ENCODE results near the gene SEC24D.

The SEC24D gene

DNA sequence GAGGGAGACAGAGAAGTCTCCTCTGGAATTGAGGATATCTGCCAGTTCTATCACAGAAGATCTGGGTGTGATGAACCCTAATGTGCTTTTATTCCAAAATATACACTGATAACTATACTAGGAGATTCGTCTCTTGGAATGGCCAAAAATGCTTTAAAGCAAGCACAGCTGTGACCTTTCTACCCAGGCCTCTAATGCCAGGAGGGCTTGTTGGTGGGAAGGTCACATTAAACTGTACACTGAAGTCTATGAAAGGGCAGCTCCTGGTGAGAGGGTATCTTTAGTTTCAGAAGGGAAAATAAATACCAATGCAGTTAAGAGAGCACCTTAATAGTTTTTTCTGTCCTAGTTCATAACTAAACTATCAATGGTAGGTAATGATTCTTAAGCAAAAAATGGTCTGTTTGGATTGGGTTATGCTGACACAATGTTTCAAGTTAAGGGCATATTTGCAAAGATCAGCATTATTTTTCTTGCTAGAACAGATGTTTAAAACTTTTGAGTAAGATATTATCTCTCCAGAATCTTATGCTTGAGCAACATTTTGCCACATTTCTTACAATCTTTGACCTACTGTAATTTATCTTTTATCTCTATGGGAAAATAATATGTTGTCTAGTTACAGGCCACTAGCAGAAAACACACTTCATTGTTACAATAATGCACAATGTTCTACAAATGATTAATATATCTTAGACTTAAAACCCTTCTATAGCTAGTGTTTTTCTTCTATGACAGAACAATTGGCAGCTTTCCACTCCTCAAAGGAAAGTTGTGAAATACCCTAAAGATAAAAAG is 59.6 kb downstream of the SEC24D start:
- Histone ChIP-seq H3K4me3 (ENCODE audit: low read depth, low read length) (no peak overlapping the region), H3K79me2 (ENCODE audit: control insufficient read depth, insufficient read depth, low read length, poor library complexity) (peaks cover 2% of the 10 kb centered on the region), H3K4me2 (ENCODE audit: low read length) (no peak overlapping the region), H3K23ac (ENCODE audit: low read length) (no peak overlapping the region), H3K79me1 (ENCODE audit: low read length) (peaks cover 22% of the 10 kb centered on the region), H3K27ac (ENCODE audit: low read depth, low read length) (peak overlapping the region; percentile 68), H4K12ac (ENCODE audit: low read depth, low read length) (no peak overlapping the region), H3K18ac (ENCODE audit: low read length) (no peak overlapping the region), H4K91ac (ENCODE audit: low read depth, low read length) (peak overlapping the region; percentile 62), H2AK5ac (ENCODE audit: low read length) (peak overlapping the region; percentile 23), H3K4me1 (ENCODE audit: control insufficient read depth in 1 of 2, insufficient read depth in 2 of 2, low read length in 2 of 2) (peaks cover 8 to 16% of the 10 kb centered on the region in 2 experiments), H4K8ac (ENCODE audit: low read depth, low read length) (no peak overlapping the region), H3K14ac (ENCODE audit: low read length) (no peak overlapping the region), H3K36me3 (ENCODE audit: control insufficient read depth in 1 of 2, insufficient read depth in 2 of 2, low read length in 2 of 2) (no peaks in the 10 kb centered on the region), H2AFZ (ENCODE audit: insufficient read depth, low read length, poor library complexity) (no peak overlapping the region), H2BK5ac (ENCODE audit: low read depth, low read length, poor library complexity) (no peak overlapping the region), H3K9ac (ENCODE audit: low read length) (no peak overlapping the region), H3K4ac (ENCODE audit: low read depth, low read length) (no peak overlapping the region), H2BK120ac (ENCODE audit: insufficient read depth, low read length, poor library complexity) (peak overlapping the region; percentile 93), H3K27me3 (ENCODE audit: insufficient read depth, low read length) (no peaks in the 10 kb centered on the region), H3K9me3 (ENCODE audit: insufficient read depth, low read depth, low read length) (no peaks in the 10 kb centered on the region), H2BK12ac (ENCODE audit: low read length) (peak overlapping the region; percentile 65)
- DNase-seq = peak; percentile 28 to 90
- no CpG with 5 or more reads among the region's 1 CpG for WGBS (ENCODE audit: extremely low coverage, insufficient coverage, insufficient read length)

DNA sequence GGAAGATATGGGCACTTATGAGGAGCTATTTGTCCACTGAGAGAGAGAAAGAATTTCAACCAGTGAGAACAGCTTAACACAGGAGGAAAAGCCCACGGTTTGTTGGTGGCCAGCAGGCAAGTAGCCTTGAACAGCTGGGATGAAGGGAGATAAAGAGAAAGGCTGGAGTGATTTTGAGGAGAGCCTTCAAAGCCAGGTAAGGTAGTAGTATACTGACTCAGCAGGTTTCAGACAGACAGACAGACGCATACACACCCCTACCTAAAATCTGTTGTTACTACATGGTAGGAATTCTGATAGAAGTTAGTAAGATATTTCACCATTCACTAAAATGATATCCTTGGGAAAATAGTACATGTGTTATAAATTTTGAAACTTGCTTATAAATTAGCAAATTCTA is 60.5 kb downstream of the SEC24D start:
- H3K36me3 ChIP-seq (ENCODE audit: control insufficient read depth in 1 of 2, insufficient read depth in 2 of 2, low read length in 2 of 2) = no peaks in the 10 kb centered on the region
- H4K12ac ChIP-seq (ENCODE audit: low read depth, low read length) = no peak overlapping the region
- H3K4me2 ChIP-seq (ENCODE audit: low read length) = no peak overlapping the region
- H3K4me1 ChIP-seq (ENCODE audit: control insufficient read depth in 1 of 2, insufficient read depth in 2 of 2, low read length in 2 of 2) = peaks cover 8 to 16% of the 10 kb centered on the region in 2 experiments
- no peak overlapping the region for H4K91ac ChIP-seq (ENCODE audit: low read depth, low read length)
- no CpG with 5 or more reads among the region's 2 CpGs for WGBS (ENCODE audit: extremely low coverage, insufficient coverage, insufficient read length)
- no peak overlapping the region for H2BK12ac ChIP-seq (ENCODE audit: low read length)
- no peaks in the 10 kb centered on the region for H3K27me3 ChIP-seq (ENCODE audit: insufficient read depth, low read length)
- peak in 1 of 2 donors; percentile 49 for DNase-seq
- no peak overlapping the region for H3K9ac ChIP-seq (ENCODE audit: low read length)
- peak overlapping the region; percentile 28 for H2BK5ac ChIP-seq (ENCODE audit: low read depth, low read length, poor library complexity)
- H3K9me3 ChIP-seq (ENCODE audit: insufficient read depth, low read depth, low read length) = no peaks in the 10 kb centered on the region
- H3K4ac ChIP-seq (ENCODE audit: low read depth, low read length) = no peak overlapping the region
- no peak overlapping the region for H3K23ac ChIP-seq (ENCODE audit: low read length)
- H3K18ac ChIP-seq (ENCODE audit: low read length) = no peak overlapping the region
- peaks cover 24% of the 10 kb centered on the region for H3K79me1 ChIP-seq (ENCODE audit: low read length)
- H4K8ac ChIP-seq (ENCODE audit: low read depth, low read length) = no peak overlapping the region
- peak overlapping the region; percentile 59 for H3K14ac ChIP-seq (ENCODE audit: low read length)
- H3K4me3 ChIP-seq (ENCODE audit: low read depth, low read length) = no peak overlapping the region
- peak overlapping the region; percentile 91 for H3K27ac ChIP-seq (ENCODE audit: low read depth, low read length)
- H2AK5ac ChIP-seq (ENCODE audit: low read length) = no peak overlapping the region
- peaks cover 2% of the 10 kb centered on the region for H3K79me2 ChIP-seq (ENCODE audit: control insufficient read depth, insufficient read depth, low read length, poor library complexity)
- H2BK120ac ChIP-seq (ENCODE audit: insufficient read depth, low read length, poor library complexity) = no peak overlapping the region
- no peak overlapping the region for H2AFZ ChIP-seq (ENCODE audit: insufficient read depth, low read length, poor library complexity)

DNA sequence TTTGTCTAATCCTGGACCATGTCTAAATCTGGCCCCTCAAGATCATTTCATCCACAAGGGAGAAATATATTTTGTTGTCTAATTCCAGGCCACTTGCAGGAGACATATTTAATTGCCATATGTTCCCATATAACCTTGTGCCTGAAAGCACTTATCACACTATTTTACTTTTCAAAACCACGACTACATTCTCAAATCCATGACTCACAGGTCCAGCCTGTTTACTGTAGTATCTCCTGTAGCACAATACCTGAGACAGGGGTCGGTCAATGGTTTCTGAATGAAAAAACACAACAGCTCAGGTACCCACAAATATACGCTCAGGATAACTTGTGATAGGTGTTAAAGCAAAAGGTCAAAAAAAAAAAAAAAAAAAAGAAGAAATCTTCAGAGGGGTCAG is 60.9 kb downstream of the SEC24D start:
- peaks cover 2% of the 10 kb centered on the region for H3K79me2 ChIP-seq (ENCODE audit: control insufficient read depth, insufficient read depth, low read length, poor library complexity)
- no peak overlapping the region for H3K23ac ChIP-seq (ENCODE audit: low read length)
- H3K36me3 ChIP-seq (ENCODE audit: control insufficient read depth in 1 of 2, insufficient read depth in 2 of 2, low read length in 2 of 2) = no peaks in the 10 kb centered on the region
- H4K91ac ChIP-seq (ENCODE audit: low read depth, low read length) = no peak overlapping the region
- no peaks in the 10 kb centered on the region for H3K9me3 ChIP-seq (ENCODE audit: insufficient read depth, low read depth, low read length)
- no peak overlapping the region for H3K4ac ChIP-seq (ENCODE audit: low read depth, low read length)
- no peak overlapping the region for H3K14ac ChIP-seq (ENCODE audit: low read length)
- H3K18ac ChIP-seq (ENCODE audit: low read length) = no peak overlapping the region
- H2BK12ac ChIP-seq (ENCODE audit: low read length) = no peak overlapping the region
- no peak overlapping the region for H2AFZ ChIP-seq (ENCODE audit: insufficient read depth, low read length, poor library complexity)
- H2BK5ac ChIP-seq (ENCODE audit: low read depth, low read length, poor library complexity) = no peak overlapping the region
- H4K8ac ChIP-seq (ENCODE audit: low read depth, low read length) = no peak overlapping the region
- peaks cover 26% of the 10 kb centered on the region for H3K79me1 ChIP-seq (ENCODE audit: low read length)
- no peak overlapping the region for H3K4me2 ChIP-seq (ENCODE audit: low read length)
- no peaks in the 10 kb centered on the region for H3K27me3 ChIP-seq (ENCODE audit: insufficient read depth, low read length)
- H2BK120ac ChIP-seq (ENCODE audit: insufficient read depth, low read length, poor library complexity) = no peak overlapping the region
- no peak overlapping the region for H3K9ac ChIP-seq (ENCODE audit: low read length)
- WGBS (ENCODE audit: extremely low coverage, insufficient coverage, insufficient read length) = no CpG with 5 or more reads among the region's 3 CpGs
- H4K12ac ChIP-seq (ENCODE audit: low read depth, low read length) = no peak overlapping the region
- peaks cover 8 to 16% of the 10 kb centered on the region in 2 experiments for H3K4me1 ChIP-seq (ENCODE audit: control insufficient read depth in 1 of 2, insufficient read depth in 2 of 2, low read length in 2 of 2)
- peak in 1 of 2 donors; percentile 45 for DNase-seq
- no peak overlapping the region for H3K4me3 ChIP-seq (ENCODE audit: low read depth, low read length)
- H2AK5ac ChIP-seq (ENCODE audit: low read length) = no peak overlapping the region
- H3K27ac ChIP-seq (ENCODE audit: low read depth, low read length) = peak overlapping the region; percentile 91

DNA sequence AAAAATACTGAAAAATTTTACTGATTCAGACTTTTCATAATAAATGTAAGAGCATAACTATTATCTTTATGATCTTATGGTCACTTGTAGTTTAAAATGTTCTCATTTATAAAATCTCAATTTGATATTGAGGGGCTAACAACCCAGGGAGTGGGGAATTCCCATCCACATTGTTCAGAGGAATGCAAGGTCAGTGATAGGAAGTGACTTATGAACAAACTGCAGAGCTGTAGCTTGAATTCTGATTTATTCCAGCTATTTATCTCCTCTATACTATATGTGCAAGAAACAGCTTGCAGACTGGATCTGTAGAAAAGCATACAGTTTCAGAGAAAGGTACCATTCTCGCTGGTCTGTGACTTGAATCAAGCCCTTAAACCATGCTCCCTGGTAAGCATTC is 61.6 kb downstream of the SEC24D start:
- Histone ChIP-seq H3K9me3 (ENCODE audit: insufficient read depth, low read depth, low read length) (no peaks in the 10 kb centered on the region), H3K18ac (ENCODE audit: low read length) (no peak overlapping the region), H3K4ac (ENCODE audit: low read depth, low read length) (no peak overlapping the region), H3K27me3 (ENCODE audit: insufficient read depth, low read length) (no peaks in the 10 kb centered on the region), H2BK5ac (ENCODE audit: low read depth, low read length, poor library complexity) (no peak overlapping the region), H4K12ac (ENCODE audit: low read depth, low read length) (no peak overlapping the region), H3K4me1 (ENCODE audit: control insufficient read depth in 1 of 2, insufficient read depth in 2 of 2, low read length in 2 of 2) (peaks cover 11 to 16% of the 10 kb centered on the region in 2 experiments), H3K4me3 (ENCODE audit: low read depth, low read length) (no peak overlapping the region), H2BK12ac (ENCODE audit: low read length) (no peak overlapping the region), H3K9ac (ENCODE audit: low read length) (no peak overlapping the region), H3K79me2 (ENCODE audit: control insufficient read depth, insufficient read depth, low read length, poor library complexity) (peaks cover 4% of the 10 kb centered on the region), H4K91ac (ENCODE audit: low read depth, low read length) (no peak overlapping the region), H4K8ac (ENCODE audit: low read depth, low read length) (no peak overlapping the region), H3K79me1 (ENCODE audit: low read length) (peaks cover 31% of the 10 kb centered on the region), H2AK5ac (ENCODE audit: low read length) (no peak overlapping the region), H3K14ac (ENCODE audit: low read length) (no peak overlapping the region), H3K36me3 (ENCODE audit: control insufficient read depth in 1 of 2, insufficient read depth in 2 of 2, low read length in 2 of 2) (peaks cover 0 to 2% of the 10 kb centered on the region in 2 experiments), H3K27ac (ENCODE audit: low read depth, low read length) (peak overlapping the region; percentile 91), H2BK120ac (ENCODE audit: insufficient read depth, low read length, poor library complexity) (peak overlapping the region; percentile 35), H3K23ac (ENCODE audit: low read length) (no peak overlapping the region), H3K4me2 (ENCODE audit: low read length) (peak overlapping the region; percentile 0), H2AFZ (ENCODE audit: insufficient read depth, low read length, poor library complexity) (no peak overlapping the region)
- no CpG with 5 or more reads among the region's 1 CpG for WGBS (ENCODE audit: extremely low coverage, insufficient coverage, insufficient read length)
- no peak for DNase-seq
